ENCODE measurements around the gene TSPAN18. TPM values are rescaled to one million over a fixed set of nuclear protein-coding genes. Genes with fewer than 3 reads are reported as not detected.

Gene TSPAN18
- total RNA-seq, 1 experiment from 2014 or later: not detected

- TF ChIP-seq EZH2 (IDR thresholded peaks at IDR 0.05; ENCODE audit: low read length, unreplicated experiment): no peak
- TF ChIP-seq CTCF (conservative IDR thresholded peaks at IDR 0.05; ENCODE audit: low read depth, low read length): no peak
- TF ChIP-seq EZH2phosphoT487 (IDR thresholded peaks at IDR 0.05; ENCODE audit: borderline replicate concordance, low read length): no peak
- Histone ChIP-seq H3K27me3 (ENCODE audit: low read length) (no peaks in the 10 kb centered on the region), H3F3A (ENCODE audit: low read length, unreplicated experiment) (no peaks in the 10 kb centered on the region), H3K4me2 (ENCODE audit: low read length) (no peak overlapping the region), H3K4me1 (ENCODE audit: insufficient read depth, low read length) (no peaks in the 10 kb centered on the region), H3K4me3 (ENCODE audit: low read length) (no peak overlapping the region), H3K27ac (ENCODE audit: low read length) (no peak overlapping the region), H3K9me3 (ENCODE audit: low read length) (no peaks in the 10 kb centered on the region), H3K9me2 (replicated peaks; ENCODE audit: low read length) (no peaks in the 10 kb centered on the region), H2AFZ (ENCODE audit: low read length) (no peak overlapping the region), H3K36me3 (ENCODE audit: low read depth, low read length) (no peaks in the 10 kb centered on the region), H4K20me1 (ENCODE audit: low read length) (no peaks in the 10 kb centered on the region), H3K9ac (ENCODE audit: low read length) (no peak overlapping the region), H3K79me2 (ENCODE audit: low read length) (no peaks in the 10 kb centered on the region)
- intact Hi-C loops (cut with micrococcal nuclease): no loop called here
- ChIA-PET CTCF (no interaction called here), POLR2A (ENCODE audit: unreplicated experiment) (no interaction called here)
- ATAC-seq: no peak
- DNase-seq: no peak
- no TSS peak for BruUV-seq (replicated peaks)
Observed at GRCh38 chr11:44873537-44873936, 146.8 kb downstream of the TSPAN18 start.

- intact Hi-C loops (cut with micrococcal nuclease): no loop called here
Observed at GRCh38 chr11:44874284-44874683, 147.5 kb downstream of the TSPAN18 start.

More at GRCh38 chr11:44874284-44874683, 147.5 kb downstream of the TSPAN18 start:
- Histone ChIP-seq H3K9ac (ENCODE audit: low read length) (no peak overlapping the region), H3F3A (ENCODE audit: low read length, unreplicated experiment) (no peaks in the 10 kb centered on the region), H2AFZ (ENCODE audit: low read length) (no peak overlapping the region), H3K9me2 (replicated peaks; ENCODE audit: low read length) (no peaks in the 10 kb centered on the region), H3K79me2 (ENCODE audit: low read length) (no peaks in the 10 kb centered on the region), H3K36me3 (ENCODE audit: low read depth, low read length) (no peaks in the 10 kb centered on the region), H3K4me3 (ENCODE audit: low read length) (no peak overlapping the region), H3K9me3 (ENCODE audit: low read length) (no peaks in the 10 kb centered on the region), H3K27ac (ENCODE audit: low read length) (no peak overlapping the region), H4K20me1 (ENCODE audit: low read length) (no peaks in the 10 kb centered on the region), H3K27me3 (ENCODE audit: low read length) (peaks cover 3% of the 10 kb centered on the region; the same call in 1 of the 2 replicates), H3K4me2 (ENCODE audit: low read length) (no peak overlapping the region), H3K4me1 (ENCODE audit: insufficient read depth, low read length) (no peaks in the 10 kb centered on the region)
- no peak for ATAC-seq
- ChIA-PET CTCF (no interaction called here), POLR2A (ENCODE audit: unreplicated experiment) (no interaction called here)
- BruUV-seq (replicated peaks): no TSS peak
- TF ChIP-seq EZH2 (IDR thresholded peaks at IDR 0.05; ENCODE audit: low read length, unreplicated experiment): no peak
- no peak for TF ChIP-seq CTCF (conservative IDR thresholded peaks at IDR 0.05; ENCODE audit: low read depth, low read length)
- no peak for TF ChIP-seq EZH2phosphoT487 (IDR thresholded peaks at IDR 0.05; ENCODE audit: borderline replicate concordance, low read length)
- no peak for DNase-seq
